Measurements from ENCODE around the gene VGLL4.
"Not testable (repeated sequence)": the region's sequence is repeated elsewhere in the genome, so short reads cannot be mapped to it uniquely, and the experiment has no call there.

Gene VGLL4

DNA sequence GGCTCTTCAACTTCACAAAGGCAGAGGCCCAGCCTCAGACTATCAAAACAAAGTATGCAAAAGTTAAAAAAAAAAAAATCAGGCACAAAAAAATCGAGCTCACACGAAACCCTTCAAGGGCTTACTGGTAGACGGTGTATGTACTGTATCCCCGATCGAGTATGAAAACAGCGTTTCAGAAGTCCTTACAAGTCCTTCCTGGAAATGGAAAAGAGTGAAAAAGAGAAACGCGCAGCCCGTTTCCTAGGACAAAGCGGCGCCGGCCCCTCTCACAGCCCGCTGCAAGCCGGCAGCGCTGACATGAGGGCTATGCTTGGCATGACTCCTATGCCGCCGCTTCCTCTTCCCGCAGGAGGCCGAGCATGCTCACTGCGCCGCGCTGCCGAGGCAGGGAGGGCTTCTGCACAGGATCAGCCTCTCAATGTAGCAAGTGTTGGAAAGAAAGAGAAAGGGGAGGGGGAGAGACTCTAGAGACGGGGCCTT is at the start of gene VGLL4:
Gene VGLL4 (minus strand): TSS at position 311 of the 483 bp plus-strand sequence. CDS start 397 bp downstream, outside the sequence.
- peak; percentile 82 for DNase-seq (ENCODE audit: low spot score)

- DNase-seq (ENCODE audit: low spot score), result no peak
Measured at GRCh38 chr3:11692532-11692813, 48.8 kb upstream of the VGLL4 start.

DNA sequence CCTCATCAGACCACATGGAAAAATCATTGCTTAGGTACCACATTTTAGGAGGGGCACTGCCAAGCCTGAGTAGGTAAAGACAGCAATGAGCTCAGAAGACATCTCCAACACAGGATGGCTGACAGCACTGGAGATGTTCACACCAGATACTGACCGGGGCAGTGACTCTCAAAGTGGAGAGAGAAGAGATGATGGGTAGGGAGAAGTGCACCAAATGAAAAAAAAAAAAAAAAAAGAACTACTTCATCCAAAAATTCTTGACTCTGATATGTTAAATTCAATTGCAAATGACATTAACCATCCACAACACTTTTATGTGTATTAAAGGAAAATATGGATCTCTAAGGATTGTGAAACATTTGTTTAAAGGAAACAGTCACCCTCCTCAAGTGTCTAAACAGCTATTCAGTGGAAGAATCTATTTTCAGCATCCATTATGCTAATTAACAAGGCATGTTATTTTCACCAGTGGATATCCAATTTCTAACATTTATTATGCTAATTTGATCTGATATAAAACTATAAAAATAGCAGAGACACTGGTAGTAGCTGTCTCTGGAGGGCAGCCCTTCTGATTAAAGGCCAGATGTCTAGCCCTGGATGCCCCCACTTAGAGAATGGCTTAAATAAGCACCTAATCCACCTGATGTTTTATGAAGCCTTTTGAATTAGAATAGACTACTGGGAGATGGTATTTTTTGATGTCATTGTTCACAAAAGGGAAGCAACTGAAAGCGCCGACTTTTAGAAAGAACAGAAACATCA is 48.2 kb upstream of the VGLL4 start:
- no peak for DNase-seq (ENCODE audit: low spot score)

GRCh38 chr3:11690863-11691766 is 47.4 kb upstream of the VGLL4 start:
- DNase-seq (ENCODE audit: low spot score), result peak; percentile 29

DNA sequence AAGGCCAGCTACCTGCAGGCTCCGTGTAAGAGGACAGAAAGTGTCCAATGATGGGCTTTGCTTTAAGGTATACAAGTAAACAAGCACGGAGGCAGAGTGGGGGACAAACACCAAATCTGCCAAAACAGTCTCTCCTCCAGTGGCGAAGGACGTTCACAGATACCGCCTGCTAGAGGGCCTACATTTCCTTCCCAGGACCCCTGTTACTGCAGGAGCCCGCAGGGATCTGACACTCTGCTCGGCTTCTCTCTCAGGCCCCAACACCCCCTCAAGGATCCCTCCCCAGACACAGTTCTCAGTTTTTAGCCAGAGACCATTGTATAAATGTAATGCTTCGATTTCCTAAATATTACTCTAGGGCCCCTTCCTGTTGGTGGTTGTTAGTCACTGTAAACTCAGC is 46.0 kb upstream of the VGLL4 start:
- DNase-seq (ENCODE audit: low spot score), result no peak

- not testable (repeated sequence) for DNase-seq (ENCODE audit: low spot score)
Measured at GRCh38 chr3:11684980-11685379, 41.3 kb upstream of the VGLL4 start.

- no peak for DNase-seq (ENCODE audit: low spot score)
Measured at GRCh38 chr3:11680509-11680908, 36.8 kb upstream of the VGLL4 start.

DNA sequence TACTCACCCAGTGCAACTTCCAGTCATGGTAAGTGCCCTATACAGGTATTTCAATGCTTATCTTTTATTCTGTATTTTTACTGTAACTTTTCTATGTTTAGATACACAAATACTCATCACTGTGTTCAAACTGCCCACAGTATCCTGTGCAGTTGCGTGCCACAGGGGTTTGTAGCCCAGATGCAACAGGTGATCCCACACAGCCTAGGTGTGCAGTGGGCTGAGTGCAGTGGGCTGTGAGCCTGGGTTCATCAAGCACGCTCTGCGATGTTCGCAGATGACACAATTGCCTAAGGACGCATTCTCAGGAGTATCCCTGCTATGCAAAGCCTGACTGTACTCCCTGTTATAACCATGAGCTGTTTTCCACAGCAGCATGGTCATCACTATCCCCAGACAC is 36.2 kb upstream of the VGLL4 start:
- no peak for DNase-seq (ENCODE audit: low spot score)

GRCh38 chr3:11672363-11672762 is 28.6 kb upstream of the VGLL4 start:
- no peak for DNase-seq (ENCODE audit: low spot score)

DNA sequence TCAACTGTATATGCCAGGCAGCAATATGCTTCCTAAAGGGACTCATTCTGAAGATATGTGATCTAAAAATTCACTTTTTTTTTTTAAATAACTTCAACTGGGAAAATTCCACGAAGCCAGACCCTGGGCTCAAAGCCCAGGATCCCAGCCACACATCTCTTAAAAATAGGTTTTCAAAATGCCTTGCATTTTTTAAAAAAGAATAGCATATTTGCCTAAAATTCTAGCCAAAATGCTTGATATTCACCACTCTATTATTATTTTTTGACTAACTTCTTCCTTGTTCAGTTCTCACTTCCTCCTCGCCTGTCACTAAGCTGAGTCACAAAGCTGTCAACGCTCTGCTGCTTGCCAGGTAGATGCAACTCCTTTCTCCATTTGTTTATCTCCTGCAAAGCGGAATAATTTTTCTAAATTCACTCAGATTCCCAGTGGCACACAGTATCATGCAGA is 28.0 kb upstream of the VGLL4 start:
- DNase-seq (ENCODE audit: low spot score), result peak; percentile 59

- peak; percentile 22 for DNase-seq (ENCODE audit: low spot score)
Measured at GRCh38 chr3:11668243-11669235, 24.8 kb upstream of the VGLL4 start.

DNA sequence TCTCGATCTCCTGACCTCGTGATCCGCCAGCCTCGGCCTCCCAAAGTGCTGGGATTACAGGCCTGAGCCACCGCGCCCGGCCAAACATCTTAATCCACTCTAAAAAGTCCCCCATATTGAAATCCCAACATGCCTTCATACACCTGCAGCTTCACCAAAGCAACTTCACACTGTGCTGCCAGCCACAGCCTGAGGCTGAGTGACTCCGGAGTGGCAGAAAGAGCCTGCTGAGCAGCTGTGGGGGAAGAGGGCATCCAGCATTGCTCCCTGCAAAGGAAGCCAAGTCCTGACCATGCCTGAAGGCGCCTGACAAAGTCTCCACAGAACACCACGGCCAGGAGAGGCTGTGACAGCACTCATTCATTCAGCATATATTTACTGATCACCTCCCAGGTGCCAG is 21.6 kb upstream of the VGLL4 start:
- no peak for DNase-seq (ENCODE audit: low spot score)

DNA sequence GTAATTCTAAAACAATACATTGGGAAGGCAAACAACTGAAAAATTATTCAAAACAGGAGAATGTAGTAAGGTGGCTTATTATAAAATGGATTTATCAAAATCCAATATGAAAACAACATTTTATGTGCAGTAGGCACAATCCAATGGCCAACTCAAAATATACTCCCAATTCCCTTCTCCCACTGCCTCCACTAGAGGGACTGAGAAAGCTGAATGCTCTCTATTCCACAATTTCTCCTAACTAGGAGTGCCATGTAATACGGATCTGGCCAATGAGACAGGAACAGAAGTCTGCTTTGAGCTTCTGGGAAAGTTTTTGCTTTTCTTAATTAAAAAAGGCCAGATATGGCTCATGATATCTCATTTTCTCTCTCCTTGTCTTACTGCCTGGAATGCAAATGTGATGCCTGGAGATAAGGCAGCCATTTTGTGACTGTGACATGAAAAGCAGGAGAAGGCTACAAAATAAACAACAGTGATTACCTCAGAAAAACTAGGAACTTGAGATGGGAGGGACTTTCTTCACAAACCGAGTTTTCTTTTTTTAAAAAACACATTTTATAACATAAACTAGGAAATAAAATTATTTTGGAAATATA is 18.8 kb upstream of the VGLL4 start:
- peak; percentile 26 for DNase-seq (ENCODE audit: low spot score)

DNA sequence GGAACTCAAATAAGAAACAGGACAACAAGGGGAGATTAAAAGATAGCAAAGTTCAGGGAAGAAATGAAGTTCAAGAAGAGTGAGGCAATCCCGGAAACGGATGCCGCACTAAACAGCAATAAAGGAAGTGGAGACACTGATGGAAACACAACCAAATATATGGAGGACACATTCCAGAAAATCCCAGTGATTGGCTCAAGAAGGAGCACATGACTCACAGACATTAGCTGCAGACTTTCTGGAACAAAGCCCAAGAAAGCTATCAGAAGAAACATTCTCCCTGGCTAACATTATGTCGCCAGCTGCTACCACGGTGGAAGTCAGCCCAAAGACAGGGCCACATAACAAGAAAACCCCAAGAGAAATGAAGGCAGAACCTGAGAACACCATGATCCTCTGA is 18.1 kb upstream of the VGLL4 start:
- peak; percentile 50 for DNase-seq (ENCODE audit: low spot score)

- DNase-seq (ENCODE audit: low spot score), result no peak
Measured at GRCh38 chr3:11661052-11661656, 17.4 kb upstream of the VGLL4 start.

GRCh38 chr3:11660242-11660641 is 16.5 kb upstream of the VGLL4 start:
- DNase-seq (ENCODE audit: low spot score), result no peak

- DNase-seq (ENCODE audit: low spot score), result no peak
Measured at GRCh38 chr3:11658180-11658579, 14.5 kb upstream of the VGLL4 start.

DNA sequence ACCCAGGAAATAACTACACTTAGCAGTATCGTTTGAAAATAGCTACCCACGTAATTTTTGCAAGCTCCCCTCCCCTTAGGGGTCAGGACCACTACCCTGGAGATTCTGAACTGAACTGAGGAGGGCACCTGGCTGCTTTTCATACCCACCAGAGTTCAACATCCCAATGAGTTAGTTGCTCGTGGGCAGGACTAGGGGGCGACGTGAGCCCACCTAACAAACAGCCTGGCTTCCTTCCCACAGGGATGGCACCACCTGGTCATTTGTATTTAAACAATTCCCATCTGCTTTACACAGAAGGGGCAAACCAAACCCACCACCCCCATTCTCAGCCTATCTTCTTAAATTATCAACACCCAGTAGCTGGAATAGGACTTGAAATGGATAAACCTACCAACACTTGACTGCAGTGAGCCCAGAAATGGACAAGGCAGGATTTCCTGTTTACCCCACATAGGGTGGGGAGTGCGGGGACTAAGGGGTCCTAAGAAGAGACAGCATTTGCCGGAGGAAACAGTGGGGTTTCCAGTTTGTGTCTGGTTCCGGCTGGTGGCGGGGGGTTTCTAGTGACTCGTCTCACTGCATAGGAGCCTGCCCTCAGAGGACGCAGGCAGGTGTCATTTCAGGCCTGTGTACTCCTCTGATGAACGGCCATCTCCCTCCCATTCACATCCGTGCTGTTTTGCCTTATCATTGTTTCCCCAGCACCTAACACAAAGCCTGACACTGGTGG is 11.6 kb upstream of the VGLL4 start:
- no peak for DNase-seq (ENCODE audit: low spot score)

GRCh38 chr3:11654166-11654565 is 10.5 kb upstream of the VGLL4 start:
- DNase-seq (ENCODE audit: low spot score), result no peak

- no peak for DNase-seq (ENCODE audit: low spot score)
Measured at GRCh38 chr3:11653298-11654055, 9.8 kb upstream of the VGLL4 start.

Data from hepatic stellate cell (primary cell).